HepG2 (cell line): ENCODE data around the gene AOX1. TPM values are rescaled to one million over a fixed set of nuclear protein-coding genes. Genes with fewer than 3 reads are reported as not detected.

Experiments
- EHMT2 ChIP-seq: fragments of 200-600 bp; sonication (generic); IDR thresholded peaks from 2 replicates; pipeline ENCODE4 v1.7.0; 2017; ENCODE audit warnings: antibody characterized with exemption, low read depth, low read length, borderline replicate concordance
- FOXO1 ChIP-seq: sonication (generic); formaldehyde crosslinking; IDR thresholded peaks from 2 replicates; pipeline ENCODE4 v1.4.0; 2020; ENCODE audit warnings: missing genetic modification reagents
- NR2C2 ChIP-seq: sonication (generic); formaldehyde crosslinking; IDR thresholded peaks from 2 replicates; pipeline ENCODE4 v1.4.0; 2020; ENCODE audit warnings: missing genetic modification reagents, mild to moderate bottlenecking, moderate library complexity, borderline replicate concordance
- POGZ ChIP-seq: sonication (generic); formaldehyde crosslinking; IDR thresholded peaks from 2 replicates; pipeline ENCODE4 v1.4.0; 2020; ENCODE audit warnings: mild to moderate bottlenecking, missing genetic modification reagents
- SRSF1 ChIP-seq: fragments of 200-400 bp; formaldehyde crosslinking; optimal IDR thresholded peaks from 2 replicates; pipeline ENCODE3; 2017; ENCODE audit warnings: mild to moderate bottlenecking, low read depth, low read length, moderate library complexity
- TCF7L2 ChIP-seq: IDR thresholded peaks from 2 replicates; pipeline ENCODE4 v1.6.1; 2011; ENCODE audit warnings: mild to moderate bottlenecking, low read depth, low read length, moderate library complexity
- ZFAT ChIP-seq: sonication (generic); formaldehyde crosslinking; conservative IDR thresholded peaks from 2 replicates; pipeline ENCODE4 v1.8.1; 2023; ENCODE audit warnings: missing genetic modification reagents, inconsistent platforms
- ZFP41 ChIP-seq: sonication (generic); formaldehyde crosslinking; IDR thresholded peaks from 2 replicates; pipeline ENCODE4 v1.4.0; 2020; ENCODE audit warnings: mild to moderate bottlenecking, missing genetic modification reagents, borderline replicate concordance
- ZMYM2 ChIP-seq: sonication (generic); formaldehyde crosslinking; IDR thresholded peaks from 2 replicates; pipeline ENCODE4 v1.8.0; 2022; ENCODE audit warnings: mild to moderate bottlenecking, missing genetic modification reagents
- ZNF326 ChIP-seq: sonication (generic); formaldehyde crosslinking; IDR thresholded peaks from 2 replicates; pipeline ENCODE4 v1.4.0; 2020; ENCODE audit warnings: missing genetic modification reagents, borderline replicate concordance
- ZNF567 ChIP-seq: sonication (generic); formaldehyde crosslinking; IDR thresholded peaks from 2 replicates; pipeline ENCODE4 v1.8.1; 2023; ENCODE audit warnings: mild to moderate bottlenecking, missing genetic modification reagents, borderline replicate concordance
- ZNF598 ChIP-seq: sonication (generic); formaldehyde crosslinking; IDR thresholded peaks from 2 replicates; pipeline ENCODE4 v1.5.1; 2020; ENCODE audit warnings: mild to moderate bottlenecking, missing genetic modification reagents, borderline replicate concordance
- ZNF616 ChIP-seq: sonication (generic); formaldehyde crosslinking; IDR thresholded peaks from 2 replicates; pipeline ENCODE4 v1.5.0; 2020; ENCODE audit warnings: low read depth, mild to moderate bottlenecking, missing genetic modification reagents
- ZNF772 ChIP-seq: sonication (generic); formaldehyde crosslinking; IDR thresholded peaks from 2 replicates; pipeline ENCODE4 v1.5.0; 2020; ENCODE audit warnings: mild to moderate bottlenecking, missing genetic modification reagents
- polyA plus RNA-seq, 8 experiments: library from polyadenylated mRNA; depleted of rRNA in 3 of 8; stranded (reverse) in 7 of 8; unstranded in 1 of 8; fragments of >200 nt; fragmentation: Illumina TruSeq in 4 of 8; extraction: Trizol in 4 of 8; gene quantifications; 2 replicates each; pipeline versions ENCODE4 v1.2.1 to v1.2.3, GENCODE V29; 2011 to 2016; ENCODE audit warnings: low read depth in 4 of 8, missing spikeins in 1 of 8, mixed read lengths in 1 of 8; ENCODE audit not compliant: insufficient read depth in 1 of 8
- total RNA-seq, 5 experiments: library from RNA; depleted of rRNA; stranded (reverse); fragments of >200 nt; fragmentation: Illumina TruSeq; extraction: Trizol; gene quantifications; 2 replicates each; pipeline ENCODE4 v1.2.3, GENCODE V29; 2016; ENCODE audit warnings: low read depth in 1 of 5
- TF ChIP-seq, protein P1 (sequence below), 2 experiments: sonication (generic) in 1 of 2; formaldehyde crosslinking in 1 of 2; IDR thresholded peaks; 2 replicates each; pipeline versions ENCODE4 v1.5.1 to v1.6.1; 2011 to 2020; ENCODE audit warnings: borderline replicate concordance in 1 of 2, low read depth in 1 of 2, low read length in 1 of 2, mild to moderate bottlenecking in 1 of 2, missing genetic modification reagents in 1 of 2, moderate library complexity in 1 of 2
- TF ChIP-seq, protein P2 (sequence below): sonication (generic); formaldehyde crosslinking; IDR thresholded peaks from 2 replicates; pipeline ENCODE4 v1.4.0; 2020; ENCODE audit warnings: missing genetic modification reagents, borderline replicate concordance
- TF ChIP-seq, protein P3 (sequence below): sonication (generic); formaldehyde crosslinking; IDR thresholded peaks from 2 replicates; pipeline ENCODE4 v1.5.0; 2020; ENCODE audit warnings: mild to moderate bottlenecking, missing genetic modification reagents, borderline replicate concordance
- TF ChIP-seq, protein P4 (sequence below): sonication (generic); formaldehyde crosslinking; IDR thresholded peaks from 2 replicates; pipeline ENCODE4 v1.5.0; 2020; ENCODE audit warnings: mild to moderate bottlenecking, missing genetic modification reagents
- TF ChIP-seq, protein P5 (sequence below): sonication (generic); formaldehyde crosslinking; IDR thresholded peaks from 2 replicates; pipeline ENCODE4 v1.9.0; 2021; ENCODE audit warnings: missing genetic modification reagents, mild to moderate bottlenecking, borderline replicate concordance

Gene AOX1
- total and polyA plus RNA-seq, 2 of the 13 experiments (the other 11 are each of a cell fraction or from before 2014, with no cell fraction given): 9.2 to 18.0 TPM

DNA sequence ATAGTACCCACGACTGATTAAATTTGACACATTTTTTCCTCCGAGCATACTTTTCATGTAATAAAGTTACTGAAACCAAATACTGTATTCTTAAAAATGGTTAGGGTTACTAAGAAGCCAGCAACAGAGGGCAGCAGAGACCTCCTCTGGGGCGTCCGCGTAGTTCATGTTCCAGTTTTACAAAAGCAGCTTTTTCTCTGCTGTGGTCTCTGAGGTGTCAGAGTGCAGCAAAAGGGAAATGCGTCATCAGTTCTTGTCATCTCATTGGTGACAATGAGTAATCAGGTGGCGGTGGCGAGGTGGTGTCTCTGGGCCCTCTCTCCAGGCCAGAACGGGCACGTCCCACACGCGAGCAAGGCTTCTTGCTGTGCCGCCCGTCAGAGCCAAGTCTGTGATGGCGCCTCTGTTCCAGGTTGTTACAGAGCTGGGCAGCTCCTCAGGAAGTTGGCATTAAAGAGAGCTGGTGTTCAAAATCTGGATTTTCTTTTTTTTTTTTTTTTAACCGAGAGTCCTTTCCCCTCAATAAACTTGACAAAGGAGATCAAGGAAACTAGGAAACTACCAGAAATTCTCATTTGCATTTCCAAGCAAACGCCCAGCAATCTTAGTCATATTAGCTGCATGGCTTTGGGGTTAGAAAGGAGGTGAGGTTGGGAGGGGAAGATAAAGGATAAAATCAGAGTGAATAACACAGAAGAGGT, 127.3 kb downstream of the AOX1 start (continued):
- TF ChIP-seq, protein P1, sequence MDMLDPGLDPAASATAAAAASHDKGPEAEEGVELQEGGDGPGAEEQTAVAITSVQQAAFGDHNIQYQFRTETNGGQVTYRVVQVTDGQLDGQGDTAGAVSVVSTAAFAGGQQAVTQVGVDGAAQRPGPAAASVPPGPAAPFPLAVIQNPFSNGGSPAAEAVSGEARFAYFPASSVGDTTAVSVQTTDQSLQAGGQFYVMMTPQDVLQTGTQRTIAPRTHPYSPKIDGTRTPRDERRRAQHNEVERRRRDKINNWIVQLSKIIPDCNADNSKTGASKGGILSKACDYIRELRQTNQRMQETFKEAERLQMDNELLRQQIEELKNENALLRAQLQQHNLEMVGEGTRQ (IDR thresholded peaks at IDR 0.05; ENCODE audit: low read depth, low read length): 0 out of 2 replicates have a peak, but pooled peaks have one; percentile 41
- TF ChIP-seq, protein P1 (CRISPR knock-in tag; IDR thresholded peaks at IDR 0.05; ENCODE audit: borderline replicate concordance): no peak
- TF ChIP-seq ZMYM2 (CRISPR knock-in tag) (0 out of 2 replicates have a peak, but pooled peaks have one; percentile 60), ZNF598 (CRISPR knock-in tag) (peak; percentile 54), NR2C2 (CRISPR knock-in tag) (peak; percentile 86), ZFAT (CRISPR knock-in tag) (no peak), ZNF616 (CRISPR knock-in tag) (no peak), TCF7L2 (no peak), SRSF1 (no peak), EHMT2 (no peak), FOXO1 (CRISPR knock-in tag) (peak; percentile 56; the same call in 1 of the 2 replicates), ZNF326 (CRISPR knock-in tag) (no peak), ZNF772 (no peak; the same call in 1 of the 2 replicates), ZFP41 (CRISPR knock-in tag) (no peak), ZNF567 (peak; percentile 84; the same call in 1 of the 2 replicates), POGZ (CRISPR knock-in tag) (peak; percentile 97)
- TF ChIP-seq, protein P2, sequence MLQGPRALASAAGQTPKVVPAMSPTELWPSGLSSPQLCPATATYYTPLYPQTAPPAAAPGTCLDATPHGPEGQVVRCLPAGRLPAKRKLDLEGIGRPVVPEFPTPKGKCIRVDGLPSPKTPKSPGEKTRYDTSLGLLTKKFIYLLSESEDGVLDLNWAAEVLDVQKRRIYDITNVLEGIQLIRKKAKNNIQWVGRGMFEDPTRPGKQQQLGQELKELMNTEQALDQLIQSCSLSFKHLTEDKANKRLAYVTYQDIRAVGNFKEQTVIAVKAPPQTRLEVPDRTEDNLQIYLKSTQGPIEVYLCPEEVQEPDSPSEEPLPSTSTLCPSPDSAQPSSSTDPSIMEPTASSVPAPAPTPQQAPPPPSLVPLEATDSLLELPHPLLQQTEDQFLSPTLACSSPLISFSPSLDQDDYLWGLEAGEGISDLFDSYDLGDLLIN: no peak
- TF ChIP-seq, protein P3, sequence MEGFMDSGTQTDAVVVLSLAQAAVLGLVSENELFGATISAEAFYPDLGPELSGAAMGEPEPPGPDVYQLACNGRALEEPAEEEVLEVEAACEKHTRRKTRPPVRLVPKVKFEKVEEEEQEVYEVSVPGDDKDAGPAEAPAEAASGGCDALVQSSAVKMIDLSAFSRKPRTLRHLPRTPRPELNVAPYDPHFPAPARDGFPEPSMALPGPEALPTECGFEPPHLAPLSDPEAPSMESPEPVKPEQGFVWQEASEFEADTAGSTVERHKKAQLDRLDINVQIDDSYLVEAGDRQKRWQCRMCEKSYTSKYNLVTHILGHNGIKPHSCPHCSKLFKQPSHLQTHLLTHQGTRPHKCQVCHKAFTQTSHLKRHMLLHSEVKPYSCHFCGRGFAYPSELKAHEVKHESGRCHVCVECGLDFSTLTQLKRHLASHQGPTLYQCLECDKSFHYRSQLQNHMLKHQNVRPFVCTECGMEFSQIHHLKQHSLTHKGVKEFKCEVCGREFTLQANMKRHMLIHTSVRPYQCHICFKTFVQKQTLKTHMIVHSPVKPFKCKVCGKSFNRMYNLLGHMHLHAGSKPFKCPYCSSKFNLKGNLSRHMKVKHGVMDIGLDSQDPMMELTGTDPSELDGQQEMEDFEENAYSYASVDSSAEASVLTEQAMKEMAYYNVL: peak; percentile 24; the same call in 1 of the 2 replicates
- TF ChIP-seq, protein P4, sequence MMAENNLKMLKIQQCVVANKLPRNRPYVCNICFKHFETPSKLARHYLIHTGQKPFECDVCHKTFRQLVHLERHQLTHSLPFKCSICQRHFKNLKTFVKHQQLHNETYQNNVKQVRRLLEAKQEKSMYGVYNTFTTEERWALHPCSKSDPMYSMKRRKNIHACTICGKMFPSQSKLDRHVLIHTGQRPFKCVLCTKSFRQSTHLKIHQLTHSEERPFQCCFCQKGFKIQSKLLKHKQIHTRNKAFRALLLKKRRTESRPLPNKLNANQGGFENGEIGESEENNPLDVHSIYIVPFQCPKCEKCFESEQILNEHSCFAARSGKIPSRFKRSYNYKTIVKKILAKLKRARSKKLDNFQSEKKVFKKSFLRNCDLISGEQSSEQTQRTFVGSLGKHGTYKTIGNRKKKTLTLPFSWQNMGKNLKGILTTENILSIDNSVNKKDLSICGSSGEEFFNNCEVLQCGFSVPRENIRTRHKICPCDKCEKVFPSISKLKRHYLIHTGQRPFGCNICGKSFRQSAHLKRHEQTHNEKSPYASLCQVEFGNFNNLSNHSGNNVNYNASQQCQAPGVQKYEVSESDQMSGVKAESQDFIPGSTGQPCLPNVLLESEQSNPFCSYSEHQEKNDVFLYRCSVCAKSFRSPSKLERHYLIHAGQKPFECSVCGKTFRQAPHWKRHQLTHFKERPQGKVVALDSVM: no peak
- TF ChIP-seq, protein P5, sequence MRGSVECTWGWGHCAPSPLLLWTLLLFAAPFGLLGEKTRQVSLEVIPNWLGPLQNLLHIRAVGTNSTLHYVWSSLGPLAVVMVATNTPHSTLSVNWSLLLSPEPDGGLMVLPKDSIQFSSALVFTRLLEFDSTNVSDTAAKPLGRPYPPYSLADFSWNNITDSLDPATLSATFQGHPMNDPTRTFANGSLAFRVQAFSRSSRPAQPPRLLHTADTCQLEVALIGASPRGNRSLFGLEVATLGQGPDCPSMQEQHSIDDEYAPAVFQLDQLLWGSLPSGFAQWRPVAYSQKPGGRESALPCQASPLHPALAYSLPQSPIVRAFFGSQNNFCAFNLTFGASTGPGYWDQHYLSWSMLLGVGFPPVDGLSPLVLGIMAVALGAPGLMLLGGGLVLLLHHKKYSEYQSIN (CRISPR knock-in tag): no peak
